ENCODE data around the gene GCK.

GRCh38 chr7:44226396-44226753 is 37.1 kb upstream of the GCK start:
- TF ChIP-seq EZH2 (IDR thresholded peaks at IDR 0.05; ENCODE audit: borderline replicate concordance, low read length), result no peak
- TF ChIP-seq, protein P1, sequence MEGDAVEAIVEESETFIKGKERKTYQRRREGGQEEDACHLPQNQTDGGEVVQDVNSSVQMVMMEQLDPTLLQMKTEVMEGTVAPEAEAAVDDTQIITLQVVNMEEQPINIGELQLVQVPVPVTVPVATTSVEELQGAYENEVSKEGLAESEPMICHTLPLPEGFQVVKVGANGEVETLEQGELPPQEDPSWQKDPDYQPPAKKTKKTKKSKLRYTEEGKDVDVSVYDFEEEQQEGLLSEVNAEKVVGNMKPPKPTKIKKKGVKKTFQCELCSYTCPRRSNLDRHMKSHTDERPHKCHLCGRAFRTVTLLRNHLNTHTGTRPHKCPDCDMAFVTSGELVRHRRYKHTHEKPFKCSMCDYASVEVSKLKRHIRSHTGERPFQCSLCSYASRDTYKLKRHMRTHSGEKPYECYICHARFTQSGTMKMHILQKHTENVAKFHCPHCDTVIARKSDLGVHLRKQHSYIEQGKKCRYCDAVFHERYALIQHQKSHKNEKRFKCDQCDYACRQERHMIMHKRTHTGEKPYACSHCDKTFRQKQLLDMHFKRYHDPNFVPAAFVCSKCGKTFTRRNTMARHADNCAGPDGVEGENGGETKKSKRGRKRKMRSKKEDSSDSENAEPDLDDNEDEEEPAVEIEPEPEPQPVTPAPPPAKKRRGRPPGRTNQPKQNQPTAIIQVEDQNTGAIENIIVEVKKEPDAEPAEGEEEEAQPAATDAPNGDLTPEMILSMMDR (conservative IDR thresholded peaks at IDR 0.05 in 1 of 2, IDR thresholded peaks at IDR 0.05 in 1 of 2; ENCODE audit: extremely low read depth in 1 of 2, insufficient read depth in 1 of 2, low read depth in 1 of 2, low read length in 2 of 2), result no peak

Data from mammary epithelial cell (primary cell).